ENCODE measurements around the gene UBALD2.

The UBALD2 gene

DNA sequence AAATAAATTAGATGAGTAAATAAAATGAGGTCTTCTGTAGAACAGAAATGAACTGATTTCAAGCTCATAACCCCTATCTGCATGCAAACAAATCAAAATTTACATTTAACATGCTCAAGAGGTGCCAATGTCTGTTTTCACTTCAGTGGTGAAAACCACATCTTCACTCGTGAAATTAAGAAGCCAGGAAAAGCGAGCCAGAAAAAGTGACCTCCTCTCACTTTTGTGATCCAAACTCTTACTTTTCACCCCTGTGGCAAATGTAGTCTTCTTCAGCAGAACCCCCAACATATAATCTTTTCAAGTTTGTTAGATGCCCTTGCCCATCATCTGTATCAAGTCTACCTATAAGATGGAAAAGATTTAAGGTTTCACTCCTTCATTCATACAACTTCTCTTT is 52.4 kb downstream of the UBALD2 start:
- DNase-seq (ENCODE audit: low read depth in 2 of 3, low spot score in 1 of 3) = no peak

DNA sequence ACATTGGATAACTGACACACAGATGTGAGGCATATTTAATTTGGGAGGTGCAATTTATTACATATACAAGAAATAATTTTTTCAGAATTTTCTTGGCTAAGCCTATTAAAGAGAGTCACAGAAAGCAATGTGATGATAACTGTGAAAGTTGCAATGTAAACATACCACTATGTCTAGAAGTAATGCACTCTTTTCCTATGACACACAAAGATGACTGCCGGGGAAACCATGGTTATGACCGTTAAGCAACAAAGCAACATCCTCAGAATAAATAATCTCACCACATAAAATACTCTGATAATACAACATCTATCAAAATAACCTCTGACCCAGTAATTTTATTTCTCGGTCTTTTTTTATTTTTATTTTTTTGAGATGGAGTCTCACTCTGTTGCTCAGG is 53.4 kb downstream of the UBALD2 start:
- DNase-seq (ENCODE audit: low read depth in 2 of 3, low spot score in 1 of 3) = no peak

All from stimulated activated CD4-positive, alpha-beta T cell treated with anti-CD3 and anti-CD28 coated beads, Interleukin-12 subunit alpha, Interleukin-12 subunit beta, amount 100 ng/mL, for 48 hours (primary cell).